ENCODE measurements around the gene SOS2. TPM values are rescaled to one million over a fixed set of nuclear protein-coding genes. Genes with fewer than 3 reads are reported as not detected.

The SOS2 gene
- total RNA-seq, 1 donor = 22.3 TPM

DNA sequence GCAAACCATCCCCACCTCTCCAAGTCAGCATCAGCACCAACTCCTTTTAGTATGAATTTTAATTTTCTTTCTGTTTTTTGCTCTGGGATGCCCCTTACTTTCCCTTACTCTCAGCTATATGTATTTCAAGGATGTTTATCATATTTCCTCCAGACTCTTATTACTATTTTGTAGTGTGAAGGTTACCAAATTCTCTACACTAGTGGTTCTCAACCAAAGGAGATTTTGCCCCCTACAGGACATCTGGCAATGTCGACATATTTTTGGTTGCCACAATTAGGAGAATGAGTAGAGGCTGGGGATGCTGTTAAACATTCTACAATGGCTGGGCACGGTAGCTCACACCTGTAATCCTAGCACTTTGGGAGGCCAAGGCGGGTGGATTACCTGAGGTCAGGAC is 29.1 kb upstream of the SOS2 start:
- peak; percentile 65 for DNase-seq (ENCODE audit: low read depth)
- TF ChIP-seq, protein P1, sequence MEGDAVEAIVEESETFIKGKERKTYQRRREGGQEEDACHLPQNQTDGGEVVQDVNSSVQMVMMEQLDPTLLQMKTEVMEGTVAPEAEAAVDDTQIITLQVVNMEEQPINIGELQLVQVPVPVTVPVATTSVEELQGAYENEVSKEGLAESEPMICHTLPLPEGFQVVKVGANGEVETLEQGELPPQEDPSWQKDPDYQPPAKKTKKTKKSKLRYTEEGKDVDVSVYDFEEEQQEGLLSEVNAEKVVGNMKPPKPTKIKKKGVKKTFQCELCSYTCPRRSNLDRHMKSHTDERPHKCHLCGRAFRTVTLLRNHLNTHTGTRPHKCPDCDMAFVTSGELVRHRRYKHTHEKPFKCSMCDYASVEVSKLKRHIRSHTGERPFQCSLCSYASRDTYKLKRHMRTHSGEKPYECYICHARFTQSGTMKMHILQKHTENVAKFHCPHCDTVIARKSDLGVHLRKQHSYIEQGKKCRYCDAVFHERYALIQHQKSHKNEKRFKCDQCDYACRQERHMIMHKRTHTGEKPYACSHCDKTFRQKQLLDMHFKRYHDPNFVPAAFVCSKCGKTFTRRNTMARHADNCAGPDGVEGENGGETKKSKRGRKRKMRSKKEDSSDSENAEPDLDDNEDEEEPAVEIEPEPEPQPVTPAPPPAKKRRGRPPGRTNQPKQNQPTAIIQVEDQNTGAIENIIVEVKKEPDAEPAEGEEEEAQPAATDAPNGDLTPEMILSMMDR (IDR thresholded peaks at IDR 0.05; ENCODE audit: insufficient read depth, low read length) = peak; percentile 70
- no peak overlapping the region for H3K4me3 ChIP-seq (ENCODE audit: low read depth, low read length)

DNA sequence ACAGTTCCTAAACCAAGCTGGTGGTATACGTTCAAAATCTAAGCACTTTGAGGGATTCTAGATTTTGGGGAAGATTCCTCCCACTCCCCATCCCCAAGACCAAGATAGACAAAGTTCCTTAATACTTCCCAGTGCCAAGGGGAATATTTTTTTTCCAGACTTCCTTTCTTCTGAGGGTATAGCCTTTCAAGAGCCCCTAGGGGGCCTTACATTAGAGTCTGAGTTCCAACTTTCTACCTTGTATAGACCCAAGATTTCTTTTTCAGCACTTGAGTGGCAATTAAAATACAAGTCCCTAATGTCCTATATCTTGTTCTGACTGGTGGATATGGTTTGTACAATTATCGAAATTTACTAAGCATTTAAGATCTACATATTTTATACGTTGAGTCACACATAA is 28.7 kb upstream of the SOS2 start:
- no peak for DNase-seq (ENCODE audit: low read depth)
- TF ChIP-seq, protein P1 (IDR thresholded peaks at IDR 0.05; ENCODE audit: insufficient read depth, low read length) = no peak
- no peak overlapping the region for H3K4me3 ChIP-seq (ENCODE audit: low read depth, low read length)

DNA sequence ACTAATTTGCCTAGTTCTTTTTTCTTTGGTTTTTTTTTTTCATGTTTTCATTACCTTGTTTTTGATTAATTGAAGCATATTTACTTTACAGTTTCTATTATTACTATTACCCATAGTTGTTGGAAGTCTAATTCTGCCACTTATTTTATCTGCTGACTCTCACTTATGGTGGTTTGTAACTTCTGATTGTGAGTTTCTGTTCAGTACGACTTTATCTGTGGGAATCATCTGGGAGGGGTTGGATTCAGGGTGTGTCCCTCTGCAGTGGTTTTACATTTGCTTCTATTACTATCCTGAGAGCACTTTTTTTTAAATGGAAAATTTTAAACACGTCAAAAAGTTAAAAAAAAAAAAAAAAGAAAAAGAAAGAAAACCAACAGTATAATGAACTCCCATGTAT is 26.4 kb upstream of the SOS2 start:
- TF ChIP-seq, protein P1 (IDR thresholded peaks at IDR 0.05; ENCODE audit: insufficient read depth, low read length) = no peak
- H3K4me3 ChIP-seq (ENCODE audit: low read depth, low read length) = no peak overlapping the region
- peak; percentile 22 for DNase-seq (ENCODE audit: low read depth)

DNA sequence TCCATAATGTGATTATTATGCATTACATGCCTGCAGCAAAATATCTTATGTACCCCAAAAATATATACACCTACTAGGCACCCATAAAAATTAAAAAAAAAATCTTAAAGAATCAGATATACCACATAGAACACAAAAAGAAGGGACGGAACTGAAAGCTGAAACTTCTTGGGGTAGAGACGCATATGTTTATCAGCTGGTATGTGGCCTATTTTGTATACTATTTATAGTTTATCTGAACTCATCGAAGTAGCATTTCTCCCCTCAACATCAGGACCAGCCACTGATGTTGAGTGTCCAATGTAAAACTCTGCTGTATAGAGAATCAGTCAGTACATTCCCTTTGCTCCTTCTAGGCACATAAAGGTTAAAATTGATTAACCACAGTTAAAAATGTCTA is 22.9 kb upstream of the SOS2 start:
- H3K4me3 ChIP-seq (ENCODE audit: low read depth, low read length) = no peak overlapping the region
- DNase-seq (ENCODE audit: low read depth) = no peak
- TF ChIP-seq, protein P1 (IDR thresholded peaks at IDR 0.05; ENCODE audit: insufficient read depth, low read length) = no peak

DNA sequence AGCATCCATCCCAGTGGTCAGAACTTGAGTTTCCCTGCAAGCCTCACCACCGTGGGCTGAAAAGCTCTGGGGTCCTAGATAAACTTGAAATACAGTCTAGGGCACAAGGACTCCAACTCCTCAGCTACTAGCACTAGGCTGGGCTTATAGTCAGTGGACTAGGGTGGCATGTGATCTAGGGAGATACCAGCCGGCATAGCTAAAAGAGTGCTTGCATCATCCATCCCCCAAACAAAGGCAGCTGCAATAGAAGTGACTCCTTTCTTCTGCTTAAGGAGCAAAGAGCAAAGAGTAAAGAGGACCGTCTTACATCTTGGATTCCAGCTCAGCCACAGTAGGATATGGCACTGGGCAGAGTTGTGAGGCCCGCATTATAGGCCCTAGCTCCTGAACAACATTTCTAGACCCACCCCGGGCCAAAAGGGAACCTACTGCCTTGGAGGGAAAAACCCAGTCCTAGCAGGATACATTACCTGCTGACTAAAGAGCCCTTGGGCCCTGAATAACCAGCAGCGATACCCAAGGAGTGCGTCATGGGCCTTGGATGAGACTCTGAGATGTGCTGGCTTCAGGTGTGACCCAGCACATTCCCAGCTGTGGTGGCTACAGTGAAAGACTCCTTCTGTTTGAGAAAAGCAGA is 17.9 kb upstream of the SOS2 start:
- no peak for DNase-seq (ENCODE audit: low read depth)
- TF ChIP-seq, protein P1 (IDR thresholded peaks at IDR 0.05; ENCODE audit: insufficient read depth, low read length) = no peak
- H3K4me3 ChIP-seq (ENCODE audit: low read depth, low read length) = no peak overlapping the region

DNA sequence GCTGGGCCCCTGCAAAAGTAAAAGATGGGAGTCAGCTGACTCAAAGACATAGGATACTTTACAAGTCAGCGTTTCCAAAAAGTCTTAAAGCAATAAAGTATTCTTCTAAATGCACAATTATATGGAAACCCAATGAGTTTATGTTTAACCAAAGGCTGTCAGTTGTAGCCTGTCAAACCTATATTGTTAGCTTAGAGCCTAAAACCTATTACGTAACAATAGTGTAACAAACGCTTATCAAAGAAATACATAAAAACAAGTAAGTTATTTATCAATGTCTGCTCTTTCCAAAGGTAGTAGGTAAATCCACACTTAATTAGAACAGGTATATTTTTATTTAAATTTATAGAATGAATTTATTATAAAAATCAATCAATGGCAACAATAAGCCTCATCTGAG is 15.9 kb upstream of the SOS2 start:
- DNase-seq (ENCODE audit: low read depth) = no peak
- H3K4me3 ChIP-seq (ENCODE audit: low read depth, low read length) = no peak overlapping the region
- TF ChIP-seq, protein P1 (IDR thresholded peaks at IDR 0.05; ENCODE audit: insufficient read depth, low read length) = no peak

Measured in fibroblast of the aortic adventitia (primary cell).